GM21447 (cell line): Measurements from ENCODE around the gene THRAP3.
"Not testable (repeated sequence)": the region's sequence is repeated elsewhere in the genome, so short reads cannot be mapped to it uniquely, and the experiment has no call there.

Experiments used
- ATAC-seq: cut with Tn5 transposase; IDR thresholded peaks from one replicate; pipeline ENCODE4 v1.9.1; 2021; ENCODE audit not compliant: unreplicated experiment

THRAP3 gene, protein sequence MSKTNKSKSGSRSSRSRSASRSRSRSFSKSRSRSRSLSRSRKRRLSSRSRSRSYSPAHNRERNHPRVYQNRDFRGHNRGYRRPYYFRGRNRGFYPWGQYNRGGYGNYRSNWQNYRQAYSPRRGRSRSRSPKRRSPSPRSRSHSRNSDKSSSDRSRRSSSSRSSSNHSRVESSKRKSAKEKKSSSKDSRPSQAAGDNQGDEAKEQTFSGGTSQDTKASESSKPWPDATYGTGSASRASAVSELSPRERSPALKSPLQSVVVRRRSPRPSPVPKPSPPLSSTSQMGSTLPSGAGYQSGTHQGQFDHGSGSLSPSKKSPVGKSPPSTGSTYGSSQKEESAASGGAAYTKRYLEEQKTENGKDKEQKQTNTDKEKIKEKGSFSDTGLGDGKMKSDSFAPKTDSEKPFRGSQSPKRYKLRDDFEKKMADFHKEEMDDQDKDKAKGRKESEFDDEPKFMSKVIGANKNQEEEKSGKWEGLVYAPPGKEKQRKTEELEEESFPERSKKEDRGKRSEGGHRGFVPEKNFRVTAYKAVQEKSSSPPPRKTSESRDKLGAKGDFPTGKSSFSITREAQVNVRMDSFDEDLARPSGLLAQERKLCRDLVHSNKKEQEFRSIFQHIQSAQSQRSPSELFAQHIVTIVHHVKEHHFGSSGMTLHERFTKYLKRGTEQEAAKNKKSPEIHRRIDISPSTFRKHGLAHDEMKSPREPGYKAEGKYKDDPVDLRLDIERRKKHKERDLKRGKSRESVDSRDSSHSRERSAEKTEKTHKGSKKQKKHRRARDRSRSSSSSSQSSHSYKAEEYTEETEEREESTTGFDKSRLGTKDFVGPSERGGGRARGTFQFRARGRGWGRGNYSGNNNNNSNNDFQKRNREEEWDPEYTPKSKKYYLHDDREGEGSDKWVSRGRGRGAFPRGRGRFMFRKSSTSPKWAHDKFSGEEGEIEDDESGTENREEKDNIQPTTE

DNA sequence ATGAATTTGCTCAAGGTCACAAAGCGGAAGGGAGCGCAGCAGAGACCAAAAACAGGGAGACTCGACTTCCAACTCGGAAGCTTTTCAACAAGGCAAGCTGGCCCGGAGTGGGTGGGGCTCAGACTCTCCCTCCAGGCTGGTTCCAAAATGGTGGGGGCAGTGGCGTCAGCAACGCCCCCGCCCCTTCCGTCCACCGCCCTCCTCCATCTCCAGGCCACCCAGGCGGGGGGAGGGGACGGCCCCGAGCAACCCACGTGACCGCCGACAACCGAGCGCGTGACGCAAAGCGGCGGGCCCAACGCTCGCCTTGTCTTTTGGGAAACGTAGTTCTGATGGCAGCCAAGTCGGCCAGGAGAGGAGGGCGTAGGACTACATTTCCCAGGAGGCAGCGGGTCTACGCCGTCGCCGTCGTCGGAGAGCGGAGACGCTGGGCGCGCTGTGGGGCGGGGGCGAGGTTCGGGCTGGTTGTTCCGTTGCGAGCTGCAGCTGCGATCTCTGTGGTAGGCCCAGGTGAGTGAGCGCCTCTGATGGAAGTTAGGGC, at the start of gene THRAP3:
Gene THRAP3, plus strand, starts transcription at position 448 of the 541 bp plus-strand sequence. CDS start 58,121 bp downstream, outside the sequence.
- ATAC-seq = peak; percentile 89

DNA sequence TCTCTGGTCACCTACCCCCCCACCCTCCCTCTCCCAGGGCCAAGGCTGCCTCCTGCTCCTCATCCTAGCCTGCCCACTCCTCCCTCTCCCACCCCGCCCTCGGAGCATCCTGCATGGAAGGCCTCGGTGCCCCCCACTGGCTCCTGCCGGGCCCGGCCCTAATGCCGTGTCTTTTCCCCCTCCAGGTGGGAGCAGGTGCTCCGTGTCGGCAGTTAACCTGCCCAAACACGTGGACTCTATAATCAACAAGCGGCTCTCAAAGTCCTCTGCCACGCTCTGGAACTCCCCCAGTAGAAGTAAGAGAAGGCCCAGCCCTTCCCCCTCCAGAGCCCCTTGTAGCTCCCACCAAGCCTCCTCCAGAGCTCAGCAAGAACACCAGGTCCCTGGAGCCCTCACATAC, 49.5 kb upstream of the THRAP3 start:
- no peak for ATAC-seq

DNA sequence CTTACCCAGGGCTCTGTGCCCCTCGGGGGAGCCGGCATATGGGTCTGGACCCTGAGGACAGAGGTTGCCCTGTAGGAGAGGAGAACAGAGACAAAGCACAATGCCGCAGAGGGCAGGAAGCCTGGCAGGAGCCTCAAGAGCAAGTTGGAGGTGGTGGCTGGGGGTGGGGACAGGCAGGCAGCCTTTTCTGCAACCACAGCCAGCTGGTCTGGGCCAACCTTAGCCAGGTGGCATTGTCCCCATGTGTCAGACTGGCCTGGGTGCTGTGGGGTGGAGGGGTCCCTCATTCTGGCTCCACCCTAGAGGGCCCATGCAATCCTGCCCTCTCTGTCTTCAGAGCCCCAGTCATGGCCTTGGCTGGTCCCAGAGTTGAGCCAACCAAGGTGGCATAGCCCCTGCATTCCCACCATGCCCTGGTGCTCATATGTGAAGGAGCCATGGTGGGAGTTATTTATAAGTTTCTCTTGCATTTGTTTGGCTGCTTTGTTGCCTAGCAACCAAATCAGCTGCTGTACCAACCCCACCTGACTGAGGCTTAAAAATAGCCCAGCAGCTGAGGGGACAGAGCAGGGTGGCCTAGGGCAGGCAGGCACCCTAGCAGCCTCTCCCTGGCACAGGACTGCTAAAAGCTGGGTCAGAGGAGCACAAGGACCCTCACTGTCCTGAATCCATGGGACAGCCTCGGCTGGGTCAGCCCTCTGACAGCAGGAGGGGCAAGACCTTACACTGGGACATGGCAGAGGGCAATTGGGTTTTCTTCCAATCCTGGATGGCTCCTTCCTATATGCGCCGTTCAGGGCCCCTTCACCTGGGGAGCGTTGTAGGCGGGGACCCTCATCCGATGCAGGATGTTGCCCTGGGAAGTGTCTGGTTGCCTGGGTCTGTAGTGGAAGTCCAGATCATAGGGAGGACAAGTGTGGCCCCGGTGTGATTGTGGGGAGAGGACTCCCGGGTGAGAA, 48.8 kb upstream of the THRAP3 start:
- no peak for ATAC-seq

DNA sequence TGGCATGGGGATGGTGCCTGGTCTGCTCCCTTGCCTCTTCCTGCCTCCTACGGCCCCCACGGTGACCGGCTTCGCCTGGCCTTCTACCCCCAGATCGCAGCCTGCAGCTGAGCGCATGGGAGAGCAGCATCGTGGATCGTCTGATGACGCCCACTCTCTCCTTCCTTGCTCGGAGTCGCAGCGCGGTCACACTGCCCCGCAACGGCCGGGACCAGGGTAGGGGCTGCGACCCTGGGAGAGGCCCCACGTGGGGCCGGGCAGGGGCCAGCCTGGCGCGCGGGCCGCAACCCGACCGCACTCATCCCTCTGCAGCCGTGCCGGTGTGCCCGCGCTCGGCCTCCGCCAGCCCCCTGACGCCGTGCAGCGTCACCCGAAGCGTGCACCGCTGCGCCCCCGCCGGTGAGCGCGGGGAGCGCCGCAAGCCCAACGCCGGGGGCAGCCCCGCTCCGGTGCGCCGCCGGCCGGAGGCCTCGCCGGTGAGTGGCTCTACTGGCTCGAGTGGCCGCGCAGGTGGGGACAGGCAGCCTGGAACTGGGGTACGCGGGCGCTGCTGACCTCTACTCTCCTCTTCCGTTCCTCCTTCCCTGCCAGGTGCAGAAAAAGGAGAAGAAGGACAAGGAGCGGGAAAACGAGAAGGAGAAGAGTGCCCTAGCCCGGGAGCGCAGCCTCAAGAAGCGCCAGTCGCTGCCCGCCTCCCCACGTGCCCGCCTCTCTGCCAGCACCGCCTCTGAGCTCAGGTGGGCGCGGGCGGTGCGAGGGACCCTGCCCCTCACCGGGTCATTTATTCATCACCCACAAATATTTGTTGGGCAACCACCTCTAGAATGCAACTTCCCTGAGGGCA, 47.9 kb upstream of the THRAP3 start:
- ATAC-seq = no peak

DNA sequence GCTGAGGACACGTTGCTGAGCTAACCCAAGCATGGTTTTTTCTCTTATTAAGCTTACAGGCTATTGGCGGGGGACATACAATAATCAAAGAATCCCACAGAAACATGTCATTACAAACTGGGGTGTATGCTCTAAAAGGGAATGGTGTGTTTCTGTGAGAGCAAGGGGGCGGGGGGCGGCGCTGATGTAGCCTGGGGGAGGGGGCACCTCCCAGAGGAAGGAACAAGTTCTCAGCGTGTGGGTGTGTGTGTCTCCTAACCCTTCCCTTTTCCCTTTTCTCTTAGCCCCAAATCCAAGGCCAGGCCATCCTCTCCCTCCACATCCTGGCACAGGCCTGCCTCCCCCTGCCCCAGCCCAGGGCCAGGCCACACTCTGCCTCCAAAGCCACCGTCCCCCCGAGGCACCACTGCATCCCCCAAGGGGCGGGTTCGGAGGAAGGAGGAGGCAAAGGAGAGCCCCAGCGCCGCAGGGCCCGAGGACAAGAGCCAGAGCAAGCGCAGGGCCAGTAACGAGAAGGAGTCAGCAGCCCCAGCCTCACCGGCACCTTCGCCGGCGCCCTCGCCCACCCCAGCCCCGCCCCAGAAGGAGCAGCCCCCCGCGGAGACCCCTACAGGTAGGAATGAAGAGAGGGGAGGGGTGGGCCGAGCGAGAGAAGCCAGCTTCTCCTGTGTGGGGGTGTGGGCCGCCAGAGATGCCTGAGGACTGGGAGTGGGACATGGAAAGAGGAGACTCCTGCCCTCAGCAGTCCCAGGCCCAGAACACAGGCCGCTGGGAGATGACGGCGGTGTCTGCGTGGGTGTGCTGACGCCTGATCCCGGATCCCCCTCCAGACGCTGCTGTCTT, 46.4 kb upstream of the THRAP3 start:
- no peak for ATAC-seq

DNA sequence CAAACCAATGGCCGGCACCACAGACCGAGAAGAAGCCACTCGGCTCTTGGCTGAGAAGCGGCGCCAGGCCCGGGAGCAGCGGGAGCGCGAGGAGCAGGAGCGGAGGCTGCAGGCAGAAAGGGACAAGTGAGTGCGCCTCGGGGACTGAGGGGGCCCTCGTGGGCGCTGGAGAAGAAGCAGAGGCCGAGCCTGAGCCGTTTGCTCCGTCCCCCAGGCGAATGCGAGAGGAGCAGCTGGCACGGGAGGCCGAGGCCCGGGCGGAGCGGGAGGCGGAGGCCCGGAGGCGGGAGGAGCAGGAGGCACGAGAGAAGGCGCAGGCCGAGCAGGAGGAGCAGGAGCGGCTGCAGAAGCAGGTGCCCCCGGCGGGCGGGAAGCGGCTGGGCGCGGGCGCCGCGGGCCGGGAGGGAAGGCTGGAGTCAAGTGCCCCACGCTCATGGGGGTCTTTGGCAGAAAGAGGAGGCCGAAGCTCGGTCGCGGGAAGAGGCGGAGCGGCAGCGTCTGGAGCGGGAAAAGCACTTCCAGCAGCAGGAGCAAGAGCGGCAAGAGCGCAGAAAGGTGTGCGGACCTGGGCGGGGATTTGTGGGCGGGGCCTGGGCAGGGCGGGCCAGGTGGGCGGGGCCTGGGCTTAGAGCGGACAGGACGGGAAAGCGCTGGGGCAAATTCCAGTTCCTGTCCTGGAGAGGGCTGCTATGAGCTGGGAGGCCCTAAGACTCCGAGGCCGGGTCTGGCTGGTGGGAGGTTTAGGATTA, 45.6 kb upstream of the THRAP3 start:
- ATAC-seq = no peak

DNA sequence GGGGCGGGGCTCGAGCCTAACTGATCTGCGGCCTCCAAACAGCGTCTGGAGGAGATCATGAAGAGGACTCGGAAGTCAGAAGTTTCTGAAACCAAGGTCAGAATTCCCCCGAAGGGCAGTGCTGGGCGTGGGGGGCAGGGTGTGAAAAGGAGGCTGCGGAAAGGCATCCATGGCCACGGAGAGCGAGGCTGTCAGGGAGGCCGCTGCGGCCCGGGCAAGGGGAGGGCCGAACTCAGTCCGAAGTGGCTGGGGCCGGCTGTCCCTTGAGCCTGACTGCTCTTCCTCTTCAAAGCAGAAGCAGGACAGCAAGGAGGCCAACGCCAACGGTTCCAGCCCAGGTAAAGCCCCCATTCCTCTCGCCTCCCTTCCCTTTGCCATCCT, 45.0 kb upstream of the THRAP3 start:
- ATAC-seq = no peak

DNA sequence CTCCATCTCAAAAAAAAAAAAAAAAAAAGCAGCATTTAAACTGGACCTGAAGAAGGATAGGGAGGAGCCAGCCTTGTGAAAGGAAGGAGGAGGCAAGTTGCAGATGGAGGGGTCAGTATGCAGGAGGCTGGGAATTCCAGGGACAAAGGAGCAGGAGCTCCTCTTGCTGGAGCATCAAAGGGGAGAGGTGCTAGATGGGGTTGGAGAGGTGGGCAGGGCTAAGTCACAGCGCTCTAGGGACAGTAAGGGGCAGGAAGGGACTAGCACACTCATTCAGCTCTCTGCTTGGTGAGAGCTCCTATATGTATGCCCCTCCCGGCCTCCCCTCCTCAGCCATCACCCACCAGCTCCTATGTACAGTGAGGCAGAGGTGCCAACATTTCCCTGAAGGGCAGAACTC, 41.5 kb upstream of the THRAP3 start:
- no peak for ATAC-seq

DNA sequence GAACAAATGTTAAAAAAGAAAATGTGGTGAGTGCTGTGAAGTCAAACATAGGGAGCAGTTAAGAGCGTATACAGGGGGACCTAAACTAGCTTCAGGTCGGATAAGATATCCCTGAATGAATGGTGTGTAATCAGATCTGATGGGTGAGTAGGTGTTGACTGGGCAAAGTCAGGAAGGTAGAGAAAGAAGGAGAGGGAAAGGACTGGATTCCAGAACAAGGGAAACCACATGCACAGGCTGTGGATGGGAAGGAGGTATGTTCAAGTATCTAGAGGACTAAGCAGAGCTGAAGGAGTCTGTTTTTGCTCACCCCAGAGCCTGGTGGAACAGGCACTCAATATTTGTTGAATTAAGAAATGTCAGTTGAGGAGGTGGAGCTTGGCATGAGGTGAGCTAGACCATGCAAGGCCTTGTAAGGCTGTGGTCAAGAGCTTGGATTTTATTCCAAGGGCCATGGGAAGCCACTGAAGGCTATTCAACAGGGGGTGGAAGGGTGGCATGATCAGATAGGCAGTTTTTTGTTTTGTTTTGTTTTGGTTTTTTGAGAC, 40.9 kb upstream of the THRAP3 start:
- ATAC-seq = no peak

DNA sequence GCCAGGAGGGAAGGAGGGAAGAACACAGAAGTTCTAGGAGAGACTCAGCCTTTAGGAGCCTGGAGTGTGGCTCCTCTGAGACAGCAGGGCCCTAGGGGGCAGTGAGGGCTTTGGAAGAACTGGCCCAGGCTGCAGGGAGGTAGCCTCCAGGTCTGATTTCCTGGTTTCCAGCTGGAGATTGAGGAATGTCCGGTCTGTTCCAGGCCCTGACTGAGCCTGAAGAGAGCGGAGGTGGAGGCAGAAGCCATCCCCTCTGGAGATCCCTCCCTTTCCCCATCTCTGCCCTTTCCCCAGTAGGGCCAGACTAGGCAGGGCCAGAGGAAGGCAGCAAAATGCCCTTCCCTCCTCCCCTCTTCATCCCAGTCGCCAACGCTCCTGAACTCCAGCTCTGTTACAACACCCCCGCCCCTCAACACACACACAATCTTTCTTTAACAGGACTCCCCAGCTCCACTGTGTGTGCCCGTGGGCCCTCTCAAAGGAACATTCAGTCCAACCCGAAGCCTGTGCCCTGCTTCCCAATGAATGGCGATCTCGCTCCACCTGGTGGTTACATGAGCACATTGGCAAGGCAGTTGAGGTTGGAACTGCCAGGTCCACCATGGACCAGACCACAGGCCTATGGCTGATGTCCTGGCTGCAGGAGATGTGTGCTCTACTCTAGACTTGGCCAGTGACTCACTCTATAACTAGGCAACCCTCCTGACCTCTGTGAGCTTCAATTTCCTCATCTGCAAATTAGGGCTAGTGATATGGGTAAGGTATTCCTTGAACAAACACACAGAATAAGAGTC, 36.2 kb upstream of the THRAP3 start:
- peak; percentile 82 for ATAC-seq

DNA sequence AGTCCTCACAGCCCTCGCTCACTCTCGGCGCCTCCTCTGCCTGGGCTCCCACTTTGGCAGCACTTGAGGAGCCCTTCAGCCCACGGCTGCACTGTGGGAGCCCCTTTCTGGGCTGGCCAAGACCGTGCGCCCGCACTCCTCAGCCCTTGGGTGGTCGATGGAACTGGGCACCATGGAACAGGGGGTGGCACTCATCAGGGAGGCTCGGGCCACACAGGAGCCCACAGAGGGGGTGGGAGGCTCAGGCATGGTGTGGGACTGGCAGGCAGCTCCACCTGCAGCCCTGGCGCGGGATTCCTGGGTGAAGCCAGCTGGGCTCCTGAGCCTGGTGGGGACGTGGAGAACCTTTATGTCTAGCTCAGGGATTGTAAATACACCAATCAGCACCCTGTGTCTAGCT, 27.4 kb upstream of the THRAP3 start:
- ATAC-seq = not testable (repeated sequence)

DNA sequence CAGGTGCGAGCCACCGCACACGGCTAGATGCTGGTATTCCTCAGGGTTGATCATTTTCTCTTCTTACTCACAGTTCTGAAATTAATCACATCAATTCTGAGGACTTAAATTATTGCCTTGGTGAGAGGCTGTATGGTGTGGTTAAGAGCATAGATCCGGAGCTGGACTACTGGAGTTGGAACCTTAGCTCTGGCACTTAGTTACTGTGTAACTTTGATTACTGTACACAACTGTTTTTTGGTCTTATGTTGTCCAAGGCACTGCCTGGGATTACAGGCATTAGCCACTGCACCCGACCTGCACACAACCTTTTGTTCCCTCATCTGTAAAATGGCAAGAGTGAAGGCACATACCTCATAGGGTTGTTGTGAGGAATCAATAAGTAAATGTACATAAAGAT, 25.6 kb upstream of the THRAP3 start:
- ATAC-seq = no peak

DNA sequence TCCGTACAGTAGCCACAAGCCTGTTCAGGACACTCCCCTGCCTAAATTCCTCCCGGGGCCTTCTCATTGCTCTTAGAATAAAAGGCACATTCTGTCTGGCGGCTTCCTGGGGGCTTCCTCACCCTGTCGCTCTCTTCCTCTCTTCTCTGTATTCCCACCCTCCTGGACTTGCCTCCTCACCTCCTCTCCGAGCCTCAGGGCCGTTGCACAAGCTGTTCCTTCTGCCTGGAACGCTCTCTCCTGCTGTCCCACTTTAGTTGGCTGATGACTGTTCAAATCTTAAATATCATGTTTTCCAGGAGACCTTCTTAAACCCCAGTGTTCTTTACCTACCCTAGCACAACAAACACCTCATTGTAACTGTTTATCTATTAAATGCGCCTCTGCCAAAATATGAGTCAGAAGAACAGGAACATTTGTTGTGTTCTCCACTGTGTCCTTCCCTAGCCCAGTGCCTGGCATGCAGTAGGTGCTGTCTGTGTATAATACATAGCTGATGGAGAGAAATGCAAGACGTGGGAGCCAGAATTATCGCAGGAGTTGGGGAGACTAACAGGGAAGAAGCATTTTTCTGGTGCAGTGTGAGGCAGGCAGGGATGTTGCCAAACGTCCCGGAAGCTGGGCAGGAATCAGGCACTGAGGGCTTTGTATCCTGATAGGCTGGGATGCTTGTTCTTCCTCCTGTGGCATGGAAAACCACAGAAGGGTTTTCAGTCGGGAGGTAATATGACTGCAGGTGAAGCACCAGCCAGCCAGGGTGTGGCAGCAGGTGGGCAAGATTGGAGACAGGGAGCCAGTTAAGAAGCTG, 24.1 kb upstream of the THRAP3 start:
- no peak for ATAC-seq

DNA sequence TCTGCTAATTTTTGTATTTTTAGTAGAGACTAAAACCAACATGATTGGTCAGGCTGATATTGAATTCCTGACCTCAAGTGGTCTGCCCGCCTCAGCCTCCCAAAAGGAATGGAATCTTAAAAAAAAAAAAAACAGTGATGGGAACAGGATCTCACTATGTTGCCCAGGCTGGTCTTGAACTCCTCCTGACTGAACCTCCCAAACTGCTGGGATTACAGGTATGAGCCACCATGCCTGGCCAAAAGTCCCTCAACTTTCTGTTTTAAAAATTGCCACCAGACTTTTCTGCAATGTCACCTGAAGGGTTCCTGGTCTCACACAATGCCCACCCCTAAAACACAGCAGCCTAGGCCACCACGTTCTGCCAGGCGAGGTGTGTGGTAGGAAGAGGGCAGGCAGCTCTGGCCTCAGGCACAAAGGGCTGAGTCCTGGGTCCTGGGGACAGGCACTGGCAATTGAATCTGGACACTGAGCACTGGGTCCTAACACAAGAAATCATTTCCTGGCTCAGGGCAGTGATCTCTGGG, 21.2 kb upstream of the THRAP3 start:
- no peak for ATAC-seq

DNA sequence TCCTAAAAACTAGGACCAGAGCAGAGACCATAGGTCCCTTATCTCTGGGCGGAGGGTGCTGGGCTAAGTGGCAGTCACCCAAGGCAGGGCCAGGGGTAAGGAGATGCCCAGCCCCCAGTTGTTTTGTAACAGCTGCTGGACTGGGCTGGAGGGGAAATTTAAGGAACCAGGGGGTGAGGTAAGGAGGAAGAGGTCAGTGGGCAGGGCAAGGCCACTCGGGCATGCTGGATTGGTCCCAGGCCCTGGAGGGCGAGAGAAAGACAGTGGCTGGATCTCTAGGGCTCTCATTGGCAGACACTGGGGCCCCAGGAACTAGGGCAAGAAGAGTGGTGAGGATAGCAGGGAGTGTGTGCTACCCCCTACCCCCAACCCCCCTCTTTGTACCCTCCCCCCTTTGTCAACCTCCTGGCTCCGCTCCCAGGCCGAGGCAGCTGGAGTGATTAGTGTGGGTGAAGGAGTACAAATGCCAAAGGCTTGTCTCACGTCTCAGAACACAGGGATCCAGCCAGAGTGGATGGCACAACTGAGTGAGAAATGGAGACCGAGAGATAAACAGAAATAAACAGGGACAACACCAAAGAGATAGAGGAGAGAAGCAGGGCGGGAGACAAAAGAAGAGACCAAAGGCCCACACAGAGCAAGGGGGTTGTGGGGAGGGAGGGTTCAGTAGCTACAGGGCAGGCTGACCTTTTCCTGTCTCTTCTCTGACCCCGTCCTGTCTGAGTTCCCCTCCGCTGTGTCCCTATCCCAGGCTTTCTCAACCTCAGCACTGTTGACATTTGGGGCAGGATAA, 20.5 kb upstream of the THRAP3 start:
- ATAC-seq = no peak
